NCI-H2081 (cell line): ENCODE results near the gene HAT1.
A peak's percentile ranks its signal among the peaks of the same experiment; 100 is the strongest.

Experiments
- DNase-seq, 2 experiments: peaks; one replicate each; lab custom pipeline; 2025; lab: John Stamatoyannopoulos, UW

The HAT1 gene

GRCh38 chr2:171919453-171919852, 2.8 kb upstream of the HAT1 start:
- DNase-seq, result no peak

DNA sequence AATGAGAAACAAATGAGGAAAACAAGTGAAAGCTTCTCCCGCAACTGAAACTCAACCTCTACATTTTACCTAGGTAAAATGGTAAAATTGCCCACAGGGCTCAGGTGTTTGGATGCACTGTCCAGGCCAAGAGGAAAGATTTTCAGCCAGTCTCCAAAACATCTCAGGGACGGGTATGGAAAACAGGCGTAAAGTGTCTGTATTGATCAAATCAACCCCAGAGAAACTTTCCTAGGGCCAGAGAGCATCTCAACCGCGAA, 361 bp upstream of the HAT1 start:
- no peak for DNase-seq

DNA sequence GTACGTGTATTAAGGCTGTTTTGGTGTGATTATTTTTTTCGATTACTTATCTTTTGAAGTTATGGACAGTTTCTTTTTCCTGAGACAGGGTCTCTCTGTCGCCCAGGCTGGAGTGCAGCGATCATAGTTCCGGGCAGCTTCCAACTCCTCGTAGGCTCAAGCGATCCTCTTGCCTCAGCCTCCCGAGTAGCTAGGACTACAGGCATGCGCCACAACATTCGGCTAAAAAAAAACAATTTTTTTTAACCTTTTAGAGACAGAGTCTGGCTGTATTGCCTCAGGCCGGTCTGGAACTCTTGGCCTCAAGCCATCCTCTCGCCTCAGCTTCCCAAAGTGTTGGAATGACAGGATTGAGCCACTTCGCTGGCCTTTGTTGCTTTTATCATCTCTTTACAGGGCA, 945 bp downstream of the HAT1 start:
- peak; percentile 17 to 28 for DNase-seq

GRCh38 chr2:171924170-171924942, 2.1 kb downstream of the HAT1 start:
- no peak for DNase-seq

GRCh38 chr2:171930385-171930784, 8.1 kb downstream of the HAT1 start:
- DNase-seq, result no peak

GRCh38 chr2:171939058-171939742, 16.9 kb downstream of the HAT1 start:
- no peak for DNase-seq

- DNase-seq, result no peak
These were observed 17.4 kb downstream of the HAT1 start for GRCh38 chr2:171939743-171940071.

GRCh38 chr2:171941316-171941699, 19.0 kb downstream of the HAT1 start:
- DNase-seq, result no peak

DNA sequence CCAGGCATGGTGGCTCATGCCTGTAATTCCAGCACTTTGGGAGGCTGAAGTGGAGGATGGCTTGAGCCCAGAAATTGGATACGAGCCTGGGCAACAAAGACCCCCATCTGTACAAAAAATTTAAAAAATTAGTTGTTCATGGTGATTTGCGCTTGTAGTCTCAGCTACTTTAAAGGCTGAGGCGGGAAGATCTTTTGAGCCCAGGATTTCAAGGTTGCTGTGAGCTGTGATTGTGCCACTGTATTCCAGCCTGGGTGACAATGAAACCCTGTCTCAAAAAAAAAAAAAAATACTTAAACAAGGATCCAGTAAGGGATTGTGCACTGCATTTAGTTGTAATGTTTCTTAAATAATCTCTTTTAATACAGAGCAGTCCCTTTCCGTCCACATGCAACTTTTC, 21.6 kb downstream of the HAT1 start:
- no peak for DNase-seq

DNA sequence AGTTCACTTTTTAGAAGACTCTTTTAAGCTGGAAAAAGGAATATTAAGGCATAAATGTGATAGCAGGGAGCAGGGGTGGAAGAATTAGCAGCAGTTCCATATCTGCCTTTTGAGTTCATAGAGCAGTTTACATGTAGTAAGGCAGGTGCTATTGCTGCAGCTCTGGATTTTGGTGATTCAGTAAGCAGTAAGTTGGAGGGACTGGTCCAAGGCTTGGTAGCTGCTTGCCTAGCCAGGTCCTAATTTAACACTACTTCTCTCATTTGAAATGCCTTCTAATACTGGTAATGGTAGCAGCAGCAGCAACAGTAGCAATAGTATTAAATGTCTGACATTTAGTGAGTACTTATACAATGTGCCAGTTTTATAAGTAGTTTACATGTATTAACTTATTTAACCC, 30.0 kb downstream of the HAT1 start:
- no peak for DNase-seq

- DNase-seq, result no peak
These were observed 30.5 kb downstream of the HAT1 start for GRCh38 chr2:171952748-171953147.

DNA sequence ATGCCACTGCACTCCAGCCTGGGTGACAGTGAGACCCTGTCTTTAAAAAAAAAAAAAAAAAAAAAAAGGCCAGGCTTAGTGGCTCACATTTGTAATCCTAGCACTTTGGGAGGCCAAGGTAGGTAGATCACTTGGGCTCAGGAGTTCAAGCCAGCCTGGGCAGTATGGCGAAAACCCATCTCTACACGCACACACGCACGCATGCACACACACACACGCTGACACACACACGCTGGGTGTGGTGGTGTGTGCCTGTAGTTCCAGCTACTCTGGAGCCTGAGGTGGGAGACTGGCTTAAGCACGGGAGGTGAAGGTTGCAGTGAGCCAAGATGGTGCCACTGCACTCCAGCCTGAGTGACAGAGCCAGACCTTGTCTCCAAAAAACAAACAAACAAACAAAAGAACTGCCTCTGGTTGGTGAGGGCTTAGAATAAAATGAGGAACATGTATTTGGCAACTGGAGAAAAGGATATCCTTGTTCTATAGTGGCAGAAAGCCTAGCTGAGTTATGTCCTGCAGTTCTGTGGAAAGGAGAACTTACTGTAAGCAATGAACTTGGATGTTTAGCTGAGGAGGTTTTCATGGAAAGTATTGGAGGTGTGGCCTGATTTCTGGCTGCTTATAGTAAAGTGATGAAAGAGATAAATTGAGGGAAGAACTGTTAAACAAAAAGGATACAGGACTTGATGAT, 34.0 kb downstream of the HAT1 start:
- DNase-seq, result no peak

GRCh38 chr2:171957061-171957460, 34.8 kb downstream of the HAT1 start:
- peak in 1 of 2 experiments; percentile 35 for DNase-seq

DNA sequence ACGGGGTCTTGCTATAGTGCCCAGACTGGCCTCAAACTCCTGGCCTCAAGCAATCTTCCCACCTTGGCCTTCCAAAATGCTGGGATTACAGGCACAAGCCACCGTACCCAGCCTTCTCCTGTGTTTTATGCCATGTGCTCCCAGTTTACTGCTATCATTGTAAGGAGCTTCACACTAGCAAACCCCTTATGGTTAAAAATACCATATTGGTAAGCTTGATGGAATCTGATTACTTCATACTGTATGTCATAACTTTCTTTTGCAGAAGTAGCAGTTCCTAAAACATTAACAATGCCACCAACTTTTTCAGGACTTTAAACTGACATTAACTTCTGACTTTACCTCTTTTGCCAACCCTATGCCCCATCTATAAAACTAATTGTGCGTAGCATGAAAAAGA, 36.2 kb downstream of the HAT1 start:
- DNase-seq, result no peak

- no peak for DNase-seq
These were observed 37.7 kb downstream of the HAT1 start for GRCh38 chr2:171959998-171960397.

DNA sequence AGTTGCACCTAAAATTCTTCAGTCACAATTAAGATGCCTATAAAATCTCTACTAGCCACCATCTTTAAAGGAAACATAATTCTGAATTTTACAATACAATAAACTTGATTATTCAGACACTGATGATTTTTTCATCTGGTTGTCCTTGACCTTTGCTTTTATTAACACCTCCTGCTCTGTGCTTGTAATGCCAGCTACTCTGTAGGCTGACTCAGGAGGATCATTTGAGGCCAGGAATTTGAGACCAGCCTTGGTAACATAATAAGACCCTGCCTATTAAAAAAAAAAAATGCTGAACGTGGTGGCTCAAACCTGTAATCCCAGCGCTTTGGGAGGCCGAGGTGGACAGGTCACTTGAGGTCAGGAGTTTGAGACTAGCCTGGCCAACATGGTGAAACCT, 38.3 kb downstream of the HAT1 start:
- DNase-seq, result no peak

- DNase-seq, result no peak
These were observed 40.9 kb downstream of the HAT1 start for GRCh38 chr2:171963198-171963597.

DNA sequence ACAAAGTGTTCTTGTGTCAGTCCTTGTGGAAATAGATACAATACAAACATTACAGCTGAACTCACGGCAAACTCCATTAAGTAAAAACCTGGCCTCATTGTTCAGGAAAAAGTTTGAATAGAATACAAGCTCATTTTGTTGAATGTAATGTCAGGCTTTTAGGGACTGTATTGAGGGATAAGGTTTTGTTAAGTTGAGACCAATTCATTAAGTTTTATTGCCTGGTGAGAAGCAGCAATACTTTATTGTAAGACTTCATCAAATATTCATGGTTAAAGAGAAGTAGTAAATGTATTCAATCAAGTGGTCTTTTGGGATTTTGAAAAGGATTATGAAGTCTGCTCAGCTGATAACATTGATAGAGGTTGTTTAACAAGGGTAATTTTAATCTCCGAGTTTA, 42.0 kb downstream of the HAT1 start:
- peak in 1 of 2 experiments; percentile 30 for DNase-seq

GRCh38 chr2:171965238-171965637, 43.0 kb downstream of the HAT1 start:
- no peak for DNase-seq

DNA sequence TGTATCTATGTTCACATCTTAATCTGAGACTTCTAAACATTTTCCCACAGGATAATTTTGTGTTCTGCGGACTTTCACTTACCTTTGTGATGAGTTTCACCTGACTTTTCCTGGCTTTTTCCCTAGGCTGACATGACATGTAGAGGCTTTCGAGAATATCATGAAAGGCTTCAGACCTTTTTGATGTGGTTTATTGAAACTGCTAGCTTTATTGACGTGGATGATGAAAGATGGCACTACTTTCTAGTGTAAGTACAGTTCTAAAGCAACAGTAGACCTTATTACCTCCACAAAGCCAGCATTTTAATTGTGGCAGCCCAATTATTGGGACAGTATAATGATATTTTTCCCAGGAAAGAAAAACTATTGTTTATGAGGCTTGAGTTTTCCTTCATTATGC, 43.4 kb downstream of the HAT1 start:
- DNase-seq, result no peak

- DNase-seq, result peak; percentile 79 to 96
These were observed 44.0 kb downstream of the HAT1 start for GRCh38 chr2:171966235-171966634.

- peak in 1 of 2 experiments; percentile 24 for DNase-seq
These were observed 44.4 kb downstream of the HAT1 start for GRCh38 chr2:171966688-171967087.

GRCh38 chr2:171968509-171968908, 46.2 kb downstream of the HAT1 start:
- DNase-seq, result no peak
